ENCODE data around the gene CAPN5.

DNA sequence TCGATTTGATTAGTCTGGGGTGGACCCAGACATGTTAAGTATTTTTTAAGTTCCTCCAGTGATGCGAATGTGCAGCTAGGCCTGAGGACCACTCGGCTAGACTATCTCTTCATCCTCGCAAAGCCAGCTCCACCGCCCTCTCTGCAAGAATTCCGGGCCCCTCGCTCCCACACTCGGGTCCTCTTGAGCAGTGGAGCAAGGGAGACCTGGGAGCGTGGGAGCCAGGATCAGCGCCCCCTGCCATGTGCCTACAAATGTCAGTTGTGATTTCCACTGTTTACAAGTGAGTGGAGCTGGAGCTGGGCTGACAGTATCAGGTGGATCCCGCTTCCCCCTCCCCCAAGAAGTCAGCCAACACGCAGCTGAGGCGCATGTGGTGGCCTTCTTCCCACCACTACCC is 25.9 kb upstream of the CAPN5 start:
- TF ChIP-seq POLR2A (IDR thresholded peaks at IDR 0.05; ENCODE audit: extremely low read depth, insufficient read length) = no peak
- no peak for TF ChIP-seq CTCF (IDR thresholded peaks at IDR 0.05; ENCODE audit: low read depth, low read length)
- TF ChIP-seq MAX (IDR thresholded peaks at IDR 0.05; ENCODE audit: low read depth, low read length) = no peak

Data from NB4 (cell line).